Middle frontal gyrus (tissue), 1 donor: ENCODE measurements around the gene DSG1.
"Not testable (repeated sequence)": the region's sequence is repeated elsewhere in the genome, so short reads cannot be mapped to it uniquely, and the experiment has no call there.

ENCODE experiments used
- DNase-seq: peaks from one replicate; pipeline ENCODE4 v3.0.0-alpha.2; 2015; ENCODE audit warnings: low spot score; ENCODE audit errors: extremely low spot score

The DSG1 gene

GRCh38 chr18:31317860-31318259 is at the start of gene DSG1:
DSG1 (plus strand) TSS chr18:31318160; CDS start chr18:31318301, 141 bp downstream.
- DNase-seq: no peak

- no peak for DNase-seq
These were observed 49.0 kb upstream of the DSG1 start for GRCh38 chr18:31268985-31269406.

GRCh38 chr18:31269566-31269965 is 48.4 kb upstream of the DSG1 start:
- no peak for DNase-seq

GRCh38 chr18:31270578-31270977 is 47.4 kb upstream of the DSG1 start:
- DNase-seq: no peak

- no peak for DNase-seq
These were observed 44.0 kb upstream of the DSG1 start for GRCh38 chr18:31273812-31274527.

- no peak for DNase-seq
These were observed 43.0 kb upstream of the DSG1 start for GRCh38 chr18:31274931-31275330.

GRCh38 chr18:31275722-31276463 is 42.1 kb upstream of the DSG1 start:
- no peak for DNase-seq

GRCh38 chr18:31278609-31279071 is 39.3 kb upstream of the DSG1 start:
- no peak for DNase-seq

GRCh38 chr18:31280502-31280901 is 37.5 kb upstream of the DSG1 start:
- DNase-seq: no peak

GRCh38 chr18:31281437-31281836 is 36.5 kb upstream of the DSG1 start:
- DNase-seq: no peak

GRCh38 chr18:31289446-31289845 is 28.5 kb upstream of the DSG1 start:
- DNase-seq: not testable (repeated sequence)

- DNase-seq: no peak
These were observed 26.3 kb upstream of the DSG1 start for GRCh38 chr18:31291688-31292087.

GRCh38 chr18:31294199-31294747 is 23.7 kb upstream of the DSG1 start:
- DNase-seq: no peak

- no peak for DNase-seq
These were observed 20.7 kb upstream of the DSG1 start for GRCh38 chr18:31297248-31297647.

- no peak for DNase-seq
These were observed 16.7 kb upstream of the DSG1 start for GRCh38 chr18:31301201-31301655.

- no peak for DNase-seq
These were observed 15.0 kb upstream of the DSG1 start for GRCh38 chr18:31302991-31303390.

- no peak for DNase-seq
These were observed 14.2 kb upstream of the DSG1 start for GRCh38 chr18:31303771-31304170.

- DNase-seq: no peak
These were observed 8.8 kb upstream of the DSG1 start for GRCh38 chr18:31309115-31309514.

- DNase-seq: no peak
These were observed 986 bp upstream of the DSG1 start for GRCh38 chr18:31316974-31317373.

GRCh38 chr18:31321719-31322118 is 3.8 kb downstream of the DSG1 start:
- DNase-seq: no peak

- no peak for DNase-seq
These were observed 7.1 kb downstream of the DSG1 start for GRCh38 chr18:31325051-31325450.

- DNase-seq: no peak
These were observed 12.0 kb downstream of the DSG1 start for GRCh38 chr18:31329787-31330438.
